Neuron (in vitro differentiated cells): ENCODE data around the gene HSPA1A.
"Not testable (repeated sequence)": the region's sequence is repeated elsewhere in the genome, so short reads cannot be mapped to it uniquely, and the experiment has no call there.

Experiments used
- H2AFZ ChIP-seq: one replicate; pipeline ENCODE4 v1.6.1; 2013; ENCODE audit warnings: low read depth, mild to moderate bottlenecking, inconsistent platforms, low read length, moderate library complexity
- H3K27me3 ChIP-seq: one replicate; pipeline ENCODE4 v1.6.1; 2013; ENCODE audit warnings: low read length; ENCODE audit not compliant: insufficient read depth
- H3K36me3 ChIP-seq: one replicate; pipeline ENCODE4 v1.6.1; 2013; ENCODE audit warnings: low read length; ENCODE audit not compliant: insufficient read depth
- H3K4me1 ChIP-seq: one replicate; pipeline ENCODE4 v1.6.1; 2013; ENCODE audit warnings: low read length; ENCODE audit not compliant: insufficient read depth
- H3K4me3 ChIP-seq: 2 replicates; pipeline ENCODE4 v1.5.1; 2013; ENCODE audit warnings: mild to moderate bottlenecking, low read length, moderate library complexity
- H3K9me3 ChIP-seq: one replicate; pipeline ENCODE4 v1.6.1; 2013; ENCODE audit warnings: low read length

HSPA1A gene

DNA sequence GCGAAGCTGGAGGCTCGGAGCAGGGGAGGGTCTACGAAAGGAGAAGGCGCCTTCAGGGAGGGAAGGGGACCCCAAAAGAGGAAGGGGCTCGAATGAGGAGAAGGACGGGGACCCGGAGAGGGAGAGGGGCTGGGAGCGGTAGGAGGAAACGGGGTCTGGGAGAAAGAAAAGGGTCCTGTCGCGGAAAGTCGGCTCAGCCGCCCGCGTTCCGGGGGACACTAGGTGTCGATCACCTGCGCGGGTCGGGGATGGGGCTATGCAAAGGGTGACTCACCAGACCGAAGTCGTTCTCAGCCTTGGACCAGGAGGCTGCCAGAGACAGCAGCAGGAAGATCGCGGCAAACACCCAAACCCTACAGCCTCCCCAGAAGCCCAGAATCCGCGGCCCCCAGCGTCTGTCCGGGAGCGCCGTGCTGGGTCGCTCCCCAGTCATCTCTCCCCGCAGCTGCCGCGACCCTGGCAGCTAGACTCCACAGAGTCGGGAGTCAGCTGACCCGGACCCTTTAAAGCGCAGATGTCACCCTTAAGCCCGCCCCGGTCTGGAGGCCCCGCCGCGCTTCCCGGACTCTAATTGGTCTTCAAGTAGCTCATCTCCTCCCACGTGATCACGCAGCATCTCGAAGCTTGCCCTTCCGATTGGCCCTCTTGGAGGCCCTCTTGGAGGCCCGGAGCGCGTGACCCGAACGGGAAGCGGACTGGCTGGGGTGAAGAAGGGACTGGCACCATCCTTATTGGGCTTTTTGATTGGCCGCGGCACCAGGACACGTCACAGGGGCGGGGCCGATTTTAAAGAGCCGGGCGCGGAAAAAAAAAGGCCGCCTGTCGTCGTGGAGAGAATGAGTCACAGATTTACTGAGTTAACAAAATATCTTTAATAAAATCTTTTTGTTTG is 47.2 kb downstream of the HSPA1A start, which contains the start of gene NEU1:
NEU1 (minus strand) TSS at position 478 of the 892 bp plus-strand sequence; CDS start at position 433, 45 bp downstream.
- Histone ChIP-seq H3K36me3 (peaks cover 14% of the 10 kb centered on the region), H3K4me3 (peak within 1 kb of the TSS; percentile 94), H3K4me1 (peaks cover 17% of the 10 kb centered on the region), H3K9me3 (no peaks in the 10 kb centered on the region), H2AFZ (peak within 1 kb of the TSS; percentile 72), H3K27me3 (no peaks in the 10 kb centered on the region)

DNA sequence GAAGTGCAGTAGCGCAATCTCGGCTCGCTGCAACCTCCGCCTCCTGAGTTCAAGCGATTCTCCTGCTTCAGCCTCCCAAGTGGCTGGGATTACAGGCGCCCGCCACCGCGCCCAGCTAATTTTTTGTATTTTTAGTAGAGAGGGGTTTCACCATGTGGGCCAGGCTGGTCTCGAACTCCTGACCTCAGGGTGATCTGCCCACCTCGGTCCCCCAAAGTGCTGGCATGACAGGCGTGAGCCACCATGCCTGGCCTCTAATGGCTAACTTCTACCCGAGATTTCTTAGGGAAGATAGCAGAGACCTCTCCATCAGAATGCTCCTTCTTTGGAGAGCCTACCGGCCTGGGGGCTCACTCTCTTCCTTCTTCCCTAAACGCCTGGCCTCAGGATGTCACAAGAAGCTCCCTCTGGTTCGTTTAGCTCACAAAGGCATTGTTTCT is 48.8 kb downstream of the HSPA1A start:
- not testable (repeated sequence) for H3K9me3 ChIP-seq, H3K36me3 ChIP-seq, H3K27me3 ChIP-seq
- Histone ChIP-seq H2AFZ (peak overlapping the region; percentile 72), H3K4me1 (peaks cover 17% of the 10 kb centered on the region), H3K4me3 (peak overlapping the region; percentile 94)

DNA sequence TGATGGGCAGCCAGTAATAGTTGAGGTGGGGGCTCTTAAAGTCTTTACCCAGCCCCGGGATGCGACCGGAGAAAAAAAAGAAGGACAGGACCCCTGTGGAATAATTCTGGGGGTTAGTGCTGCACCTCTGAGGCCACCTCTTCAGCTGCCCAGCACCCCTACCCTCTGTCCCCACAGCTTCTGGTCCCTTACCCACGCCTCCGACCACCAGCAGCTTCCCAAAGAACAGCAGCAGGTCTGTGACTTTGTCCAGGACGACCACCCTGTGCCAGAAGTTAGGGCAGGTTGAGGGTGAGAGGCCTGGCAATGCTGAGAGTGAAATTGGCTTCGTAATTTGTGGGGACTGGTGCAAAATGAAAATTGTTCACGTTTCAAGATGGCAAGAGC is 49.5 kb downstream of the HSPA1A start:
- Histone ChIP-seq H3K9me3 (no peaks in the 10 kb centered on the region), H3K27me3 (no peaks in the 10 kb centered on the region), H3K4me1 (peaks cover 17% of the 10 kb centered on the region), H3K36me3 (peaks cover 6% of the 10 kb centered on the region), H2AFZ (no peak overlapping the region), H3K4me3 (no peak overlapping the region)

DNA sequence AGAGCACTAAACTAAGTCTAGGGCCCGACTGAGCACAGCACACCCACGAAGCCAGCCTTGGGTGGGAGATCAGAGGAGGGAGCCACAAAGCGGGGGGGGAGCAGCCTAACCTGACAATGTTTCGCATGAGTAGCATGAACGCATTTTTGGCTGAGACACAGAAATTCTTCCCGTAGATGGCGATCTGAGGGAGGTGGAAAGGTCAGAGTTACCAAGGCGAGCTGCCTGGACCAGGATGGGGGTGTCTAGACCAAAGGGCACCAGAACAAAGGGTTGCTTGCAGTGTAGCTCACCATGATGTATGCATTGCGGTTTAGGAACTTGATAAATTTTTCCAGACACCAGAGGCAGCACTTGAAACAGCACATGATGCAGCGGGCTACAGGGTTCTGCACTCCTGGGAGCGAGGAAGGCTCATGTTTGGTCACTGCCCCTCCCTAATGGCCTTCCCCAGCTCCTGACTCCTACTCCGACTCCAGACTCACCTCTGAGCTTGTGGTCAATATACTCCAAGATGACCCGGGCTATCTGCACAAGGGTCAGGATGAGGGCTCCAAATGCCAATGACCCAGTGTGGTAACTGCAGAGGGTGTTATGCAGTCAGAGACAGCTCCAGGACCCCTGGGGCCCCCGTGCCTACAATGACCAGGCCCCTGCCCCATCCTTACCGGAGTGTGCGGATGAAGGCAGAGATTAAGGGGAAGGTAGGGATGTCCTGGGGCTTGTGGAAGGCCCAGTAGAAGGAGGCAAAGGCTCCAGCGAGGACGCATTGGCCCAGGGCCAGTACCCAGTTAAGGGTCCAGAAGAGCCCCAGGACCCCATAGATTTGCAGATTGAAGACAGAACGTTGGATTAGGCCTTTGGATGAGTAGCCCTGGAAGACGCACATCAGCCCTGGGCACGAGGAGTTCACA is 50.1 kb downstream of the HSPA1A start:
- Histone ChIP-seq H3K4me3 (no peak overlapping the region), H3K27me3 (no peaks in the 10 kb centered on the region), H3K4me1 (peaks cover 17% of the 10 kb centered on the region), H3K9me3 (no peaks in the 10 kb centered on the region), H3K36me3 (no peaks in the 10 kb centered on the region), H2AFZ (no peak overlapping the region)
